ENCODE data around the gene CACNA2D2.

CACNA2D2 gene

GRCh38 chr3:50358911-50359759, 144.3 kb downstream of the CACNA2D2 start, which contains the start of gene TMEM115 (continued):
- TF ChIP-seq ZNF701 (tag by site-specific recombination; IDR thresholded peaks at IDR 0.05) (no peak), SCRT2 (tag by site-specific recombination; IDR thresholded peaks at IDR 0.05) (no peak), ZNF580 (tag by site-specific recombination; IDR thresholded peaks at IDR 0.05) (no peak), ZNF449 (tag by site-specific recombination; IDR thresholded peaks at IDR 0.05) (0 out of 2 replicates have a peak, but pooled peaks have one; percentile 20), YY1 (tag by site-specific recombination; IDR thresholded peaks at IDR 0.05) (peak; percentile 18; the same call in 1 of the 2 replicates), ZBTB11 (tag by site-specific recombination; conservative IDR thresholded peaks at IDR 0.05; ENCODE audit: low read depth) (peak; percentile 89), ZNF629 (tag by site-specific recombination; IDR thresholded peaks at IDR 0.05) (no peak), PRDM6 (tag by site-specific recombination; IDR thresholded peaks at IDR 0.05) (no peak), ZNF792 (tag by site-specific recombination; IDR thresholded peaks at IDR 0.05) (no peak), ZNF157 (tag by site-specific recombination; IDR thresholded peaks at IDR 0.05) (no peak), ZNF530 (tag by site-specific recombination; IDR thresholded peaks at IDR 0.05; ENCODE audit: low read depth) (no peak), ZBTB49 (tag by site-specific recombination; IDR thresholded peaks at IDR 0.05; ENCODE audit: low read depth) (no peak), ZIC2 (tag by site-specific recombination; IDR thresholded peaks at IDR 0.05) (no peak), ZBTB48 (tag by site-specific recombination; IDR thresholded peaks at IDR 0.05) (peak; percentile 39; the same call in 1 of the 2 replicates), ZNF704 (tag by site-specific recombination; IDR thresholded peaks at IDR 0.05) (no peak), ZNF621 (tag by site-specific recombination; IDR thresholded peaks at IDR 0.05) (no peak), ZNF146 (tag by site-specific recombination; IDR thresholded peaks at IDR 0.05) (no peak), HIC1 (tag by site-specific recombination; IDR thresholded peaks at IDR 0.05) (peak; percentile 49), ZNF48 (tag by site-specific recombination; IDR thresholded peaks at IDR 0.05) (no peak), INSM2 (tag by site-specific recombination; IDR thresholded peaks at IDR 0.05) (no peak), ZNF473 (tag by site-specific recombination; IDR thresholded peaks at IDR 0.05) (no peak)

Measured in HEK293 (cell line).